ENCODE measurements around the gene JSRP1. TPM values are rescaled to one million over a fixed set of nuclear protein-coding genes. Genes with fewer than 3 reads are reported as not detected.

The JSRP1 gene
- total and polyA plus RNA-seq, 10 of the 15 experiments (the other 5 are each of a cell fraction or from before 2014, with no cell fraction given), result 0.41 to 0.91 (median 0.49) TPM; not detected in 7

GRCh38 chr19:2269244-2270156, 13.3 kb upstream of the JSRP1 start (continued):
- TF ChIP-seq, protein P1, sequence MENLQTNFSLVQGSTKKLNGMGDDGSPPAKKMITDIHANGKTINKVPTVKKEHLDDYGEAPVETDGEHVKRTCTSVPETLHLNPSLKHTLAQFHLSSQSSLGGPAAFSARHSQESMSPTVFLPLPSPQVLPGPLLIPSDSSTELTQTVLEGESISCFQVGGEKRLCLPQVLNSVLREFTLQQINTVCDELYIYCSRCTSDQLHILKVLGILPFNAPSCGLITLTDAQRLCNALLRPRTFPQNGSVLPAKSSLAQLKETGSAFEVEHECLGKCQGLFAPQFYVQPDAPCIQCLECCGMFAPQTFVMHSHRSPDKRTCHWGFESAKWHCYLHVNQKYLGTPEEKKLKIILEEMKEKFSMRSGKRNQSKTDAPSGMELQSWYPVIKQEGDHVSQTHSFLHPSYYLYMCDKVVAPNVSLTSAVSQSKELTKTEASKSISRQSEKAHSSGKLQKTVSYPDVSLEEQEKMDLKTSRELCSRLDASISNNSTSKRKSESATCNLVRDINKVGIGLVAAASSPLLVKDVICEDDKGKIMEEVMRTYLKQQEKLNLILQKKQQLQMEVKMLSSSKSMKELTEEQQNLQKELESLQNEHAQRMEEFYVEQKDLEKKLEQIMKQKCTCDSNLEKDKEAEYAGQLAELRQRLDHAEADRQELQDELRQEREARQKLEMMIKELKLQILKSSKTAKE (IDR thresholded peaks at IDR 0.05; ENCODE audit: low read depth, poor library complexity, severe bottlenecking), result no peak
- TF ChIP-seq, protein P2, sequence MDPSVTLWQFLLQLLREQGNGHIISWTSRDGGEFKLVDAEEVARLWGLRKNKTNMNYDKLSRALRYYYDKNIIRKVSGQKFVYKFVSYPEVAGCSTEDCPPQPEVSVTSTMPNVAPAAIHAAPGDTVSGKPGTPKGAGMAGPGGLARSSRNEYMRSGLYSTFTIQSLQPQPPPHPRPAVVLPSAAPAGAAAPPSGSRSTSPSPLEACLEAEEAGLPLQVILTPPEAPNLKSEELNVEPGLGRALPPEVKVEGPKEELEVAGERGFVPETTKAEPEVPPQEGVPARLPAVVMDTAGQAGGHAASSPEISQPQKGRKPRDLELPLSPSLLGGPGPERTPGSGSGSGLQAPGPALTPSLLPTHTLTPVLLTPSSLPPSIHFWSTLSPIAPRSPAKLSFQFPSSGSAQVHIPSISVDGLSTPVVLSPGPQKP (IDR thresholded peaks at IDR 0.05; ENCODE audit: low read depth, low read length), result no peak
- no peak; the same call in 1 of the 2 replicates for TF ChIP-seq TCF3 (IDR thresholded peaks at IDR 0.05; ENCODE audit: borderline replicate concordance, insufficient read depth, low read depth, low read length)
- TF ChIP-seq BRCA1 (IDR thresholded peaks at IDR 0.05; ENCODE audit: low read depth, low read length), result no peak
- peak; percentile 99 for TF ChIP-seq SMAD5 (IDR thresholded peaks at IDR 0.05; ENCODE audit: low read depth)
- no peak for TF ChIP-seq CHD4 (IDR thresholded peaks at IDR 0.05)
- TF ChIP-seq, protein P3, sequence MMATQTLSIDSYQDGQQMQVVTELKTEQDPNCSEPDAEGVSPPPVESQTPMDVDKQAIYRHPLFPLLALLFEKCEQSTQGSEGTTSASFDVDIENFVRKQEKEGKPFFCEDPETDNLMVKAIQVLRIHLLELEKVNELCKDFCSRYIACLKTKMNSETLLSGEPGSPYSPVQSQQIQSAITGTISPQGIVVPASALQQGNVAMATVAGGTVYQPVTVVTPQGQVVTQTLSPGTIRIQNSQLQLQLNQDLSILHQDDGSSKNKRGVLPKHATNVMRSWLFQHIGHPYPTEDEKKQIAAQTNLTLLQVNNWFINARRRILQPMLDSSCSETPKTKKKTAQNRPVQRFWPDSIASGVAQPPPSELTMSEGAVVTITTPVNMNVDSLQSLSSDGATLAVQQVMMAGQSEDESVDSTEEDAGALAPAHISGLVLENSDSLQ (IDR thresholded peaks at IDR 0.05), result no peak
- no peak for TF ChIP-seq NFYA (IDR thresholded peaks at IDR 0.05; ENCODE audit: borderline replicate concordance, low read depth, low read length)
- TF ChIP-seq NRF1 (conservative IDR thresholded peaks at IDR 0.05; ENCODE audit: low read depth, low read length), result no peak; the same call in 1 of the 2 replicates
- TF ChIP-seq NR2F1 (conservative IDR thresholded peaks at IDR 0.05), result no peak; the same call in 1 of the 2 replicates
- no peak for TF ChIP-seq JUND (IDR thresholded peaks at IDR 0.05; ENCODE audit: low read depth, low read length)
- peak; percentile 63 for TF ChIP-seq RELA (IDR thresholded peaks at IDR 0.05; ENCODE audit: borderline replicate concordance, partially characterized antibody)
- TF ChIP-seq ZBED1 (IDR thresholded peaks at IDR 0.05; ENCODE audit: borderline replicate concordance), result peak; percentile 78; the same call in 1 of the 2 replicates
- TF ChIP-seq, protein P4, sequence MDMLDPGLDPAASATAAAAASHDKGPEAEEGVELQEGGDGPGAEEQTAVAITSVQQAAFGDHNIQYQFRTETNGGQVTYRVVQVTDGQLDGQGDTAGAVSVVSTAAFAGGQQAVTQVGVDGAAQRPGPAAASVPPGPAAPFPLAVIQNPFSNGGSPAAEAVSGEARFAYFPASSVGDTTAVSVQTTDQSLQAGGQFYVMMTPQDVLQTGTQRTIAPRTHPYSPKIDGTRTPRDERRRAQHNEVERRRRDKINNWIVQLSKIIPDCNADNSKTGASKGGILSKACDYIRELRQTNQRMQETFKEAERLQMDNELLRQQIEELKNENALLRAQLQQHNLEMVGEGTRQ (IDR thresholded peaks at IDR 0.05; ENCODE audit: borderline replicate concordance, low read depth, low read length), result no peak
- TF ChIP-seq EED (IDR thresholded peaks at IDR 0.05; ENCODE audit: low read depth), result no peak
- no peak for TF ChIP-seq SUPT20H (IDR thresholded peaks at IDR 0.05; ENCODE audit: borderline replicate concordance, control insufficient read depth, low read depth, low read length)
- TF ChIP-seq MYC (IDR thresholded peaks at IDR 0.05; ENCODE audit: insufficient read depth, insufficient read length, insufficient replicate concordance, low read length, severe bottlenecking), result no peak
- TF ChIP-seq, protein P5, sequence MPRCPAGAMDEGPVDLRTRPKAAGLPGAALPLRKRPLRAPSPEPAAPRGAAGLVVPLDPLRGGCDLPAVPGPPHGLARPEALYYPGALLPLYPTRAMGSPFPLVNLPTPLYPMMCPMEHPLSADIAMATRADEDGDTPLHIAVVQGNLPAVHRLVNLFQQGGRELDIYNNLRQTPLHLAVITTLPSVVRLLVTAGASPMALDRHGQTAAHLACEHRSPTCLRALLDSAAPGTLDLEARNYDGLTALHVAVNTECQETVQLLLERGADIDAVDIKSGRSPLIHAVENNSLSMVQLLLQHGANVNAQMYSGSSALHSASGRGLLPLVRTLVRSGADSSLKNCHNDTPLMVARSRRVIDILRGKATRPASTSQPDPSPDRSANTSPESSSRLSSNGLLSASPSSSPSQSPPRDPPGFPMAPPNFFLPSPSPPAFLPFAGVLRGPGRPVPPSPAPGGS (IDR thresholded peaks at IDR 0.05; ENCODE audit: borderline replicate concordance, insufficient read depth, low read depth, low read length, poor library complexity, severe bottlenecking), result no peak
- peak; percentile 87 for TF ChIP-seq CHD1 (IDR thresholded peaks at IDR 0.05; ENCODE audit: low read depth, low read length)
- no peak for TF ChIP-seq KAT2A (conservative IDR thresholded peaks at IDR 0.05; ENCODE audit: control insufficient read depth, low read depth, low read length)

Measured in GM12878 (cell line).